ENCODE measurements around the gene KCNIP3.

- TF ChIP-seq CTCF (IDR thresholded peaks at IDR 0.05) (no peak), POLR2A (IDR thresholded peaks at IDR 0.05) (no peak)
These were observed 83.6 kb downstream of the KCNIP3 start for GRCh38 chr2:95380731-95381130.

Measured in lower leg skin (tissue), 3 donors.